Measurements from ENCODE around the gene C1orf105. TPM values are rescaled to one million over a fixed set of nuclear protein-coding genes. Genes with fewer than 3 reads are reported as not detected.

Gene C1orf105
- total RNA-seq, 1 experiment from 2014 or later: not detected

DNA sequence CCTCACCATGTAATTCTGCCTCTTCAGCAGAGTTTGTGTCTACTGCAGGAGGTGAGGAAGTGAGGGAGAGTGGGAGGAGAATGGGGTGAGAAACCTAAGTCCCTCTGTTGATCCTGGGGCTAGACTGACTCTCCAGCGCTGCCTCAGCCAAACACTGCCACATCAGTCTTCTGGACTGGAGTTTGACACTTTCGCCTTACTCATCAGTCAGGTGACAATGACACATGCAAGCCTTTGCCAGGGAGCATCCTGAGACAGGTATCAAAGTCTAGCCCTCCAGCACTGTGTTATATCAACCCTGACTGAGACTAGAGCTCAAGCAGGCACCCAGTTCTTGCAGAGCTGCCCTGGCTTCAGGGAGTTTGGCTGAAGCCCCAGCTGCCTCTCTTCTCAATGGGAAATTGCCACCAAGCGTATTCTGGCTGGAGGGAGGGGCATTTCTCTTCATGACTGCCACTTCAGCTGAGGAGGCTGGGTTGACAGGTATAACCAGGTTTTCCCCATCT is 79.2 kb downstream of the C1orf105 start:
- intact Hi-C loops (cut with micrococcal nuclease; ENCODE audit: unreplicated experiment): loop anchor here (5.0 kb wide), 1 partner anchor 47 kb away; no protein-coding TSS in a partner anchor
- Mint-ChIP-seq H3K36me3 (ENCODE audit: insufficient read depth, unreplicated experiment) (no peaks in the 10 kb centered on the region), H3K4me1 (ENCODE audit: low read depth, unreplicated experiment) (peaks cover 45% of the 10 kb centered on the region), H3K27ac (ENCODE audit: unreplicated experiment) (peak overlapping the region; percentile 25), H3K27me3 (ENCODE audit: unreplicated experiment) (no peaks in the 10 kb centered on the region), H3K4me3 (ENCODE audit: low read depth, unreplicated experiment) (no peak overlapping the region), H3K9me3 (ENCODE audit: low read depth, unreplicated experiment) (no peaks in the 10 kb centered on the region)
- peak; percentile 60 for DNase-seq
- BruUV-seq (replicated peaks): no TSS peak
- CTCF ChIA-PET: interaction anchor here (0.7 to 1.7 kb wide), 2 partner anchors 33 to 46 kb away, joined by 3 to 5 read pairs; partner anchors contain the start of gene SUCO
- TF ChIP-seq, protein P1, sequence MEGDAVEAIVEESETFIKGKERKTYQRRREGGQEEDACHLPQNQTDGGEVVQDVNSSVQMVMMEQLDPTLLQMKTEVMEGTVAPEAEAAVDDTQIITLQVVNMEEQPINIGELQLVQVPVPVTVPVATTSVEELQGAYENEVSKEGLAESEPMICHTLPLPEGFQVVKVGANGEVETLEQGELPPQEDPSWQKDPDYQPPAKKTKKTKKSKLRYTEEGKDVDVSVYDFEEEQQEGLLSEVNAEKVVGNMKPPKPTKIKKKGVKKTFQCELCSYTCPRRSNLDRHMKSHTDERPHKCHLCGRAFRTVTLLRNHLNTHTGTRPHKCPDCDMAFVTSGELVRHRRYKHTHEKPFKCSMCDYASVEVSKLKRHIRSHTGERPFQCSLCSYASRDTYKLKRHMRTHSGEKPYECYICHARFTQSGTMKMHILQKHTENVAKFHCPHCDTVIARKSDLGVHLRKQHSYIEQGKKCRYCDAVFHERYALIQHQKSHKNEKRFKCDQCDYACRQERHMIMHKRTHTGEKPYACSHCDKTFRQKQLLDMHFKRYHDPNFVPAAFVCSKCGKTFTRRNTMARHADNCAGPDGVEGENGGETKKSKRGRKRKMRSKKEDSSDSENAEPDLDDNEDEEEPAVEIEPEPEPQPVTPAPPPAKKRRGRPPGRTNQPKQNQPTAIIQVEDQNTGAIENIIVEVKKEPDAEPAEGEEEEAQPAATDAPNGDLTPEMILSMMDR (IDR thresholded peaks at IDR 0.05; ENCODE audit: unreplicated experiment): no peak

DNA sequence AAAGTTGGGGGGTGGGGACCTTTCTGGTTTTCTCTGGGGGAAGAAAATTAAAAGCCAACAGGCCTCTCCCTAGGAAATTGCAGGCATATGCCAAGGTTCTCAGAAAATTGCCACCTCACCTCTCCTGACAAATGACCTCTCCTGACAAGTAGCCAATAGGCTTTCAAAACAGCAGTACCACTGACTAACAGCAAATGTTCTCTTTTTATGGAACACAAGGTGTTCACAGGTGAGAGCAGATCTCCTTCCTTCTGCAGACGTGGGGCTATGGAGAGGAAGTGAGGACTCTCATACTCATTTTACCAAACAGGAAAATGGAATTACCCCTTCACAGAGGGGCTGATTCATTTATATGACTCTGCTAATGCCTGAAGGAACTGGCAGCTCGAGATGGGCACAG is 79.7 kb downstream of the C1orf105 start:
- H3K9me3 Mint-ChIP-seq (ENCODE audit: low read depth, unreplicated experiment): no peaks in the 10 kb centered on the region
- no peak overlapping the region for H3K4me3 Mint-ChIP-seq (ENCODE audit: low read depth, unreplicated experiment)
- BruUV-seq (replicated peaks): no TSS peak
- no peak for DNase-seq
- H3K36me3 Mint-ChIP-seq (ENCODE audit: insufficient read depth, unreplicated experiment): no peaks in the 10 kb centered on the region
- CTCF ChIA-PET: interaction anchor here (1.7 kb wide), 1 partner anchor 32 kb away, joined by 5 read pairs; the partner anchor contains the start of gene SUCO
- H3K27me3 Mint-ChIP-seq (ENCODE audit: unreplicated experiment): no peaks in the 10 kb centered on the region
- peaks cover 41% of the 10 kb centered on the region for H3K4me1 Mint-ChIP-seq (ENCODE audit: low read depth, unreplicated experiment)
- intact Hi-C loops (cut with micrococcal nuclease; ENCODE audit: unreplicated experiment): no loop called here
- peak overlapping the region; percentile 25 for H3K27ac Mint-ChIP-seq (ENCODE audit: unreplicated experiment)
- TF ChIP-seq, protein P1 (IDR thresholded peaks at IDR 0.05; ENCODE audit: unreplicated experiment): no peak

DNA sequence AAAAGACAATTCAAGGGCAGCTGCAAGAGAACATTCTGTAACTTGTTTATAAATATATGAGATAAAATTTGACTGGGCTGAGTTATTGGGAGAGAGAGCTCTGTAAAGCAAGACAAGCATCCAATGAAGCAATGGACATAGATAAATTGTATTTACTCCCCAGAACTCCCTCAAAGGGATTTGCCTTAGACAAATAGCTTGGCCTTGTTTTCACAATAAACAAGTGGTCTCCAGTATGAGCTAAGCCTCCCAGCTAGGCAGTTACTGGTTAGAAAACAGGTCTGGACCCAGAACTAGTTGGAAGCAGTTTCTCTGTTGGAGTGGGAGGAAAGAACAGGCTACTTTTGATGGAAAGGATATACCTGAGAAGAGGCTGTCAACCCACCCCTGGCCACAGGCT is 87.3 kb downstream of the C1orf105 start:
- BruUV-seq (replicated peaks): no TSS peak
- no peak for DNase-seq
- Mint-ChIP-seq H3K4me1 (ENCODE audit: low read depth, unreplicated experiment) (no peaks in the 10 kb centered on the region), H3K27ac (ENCODE audit: unreplicated experiment) (no peak overlapping the region), H3K4me3 (ENCODE audit: low read depth, unreplicated experiment) (no peak overlapping the region), H3K36me3 (ENCODE audit: insufficient read depth, unreplicated experiment) (no peaks in the 10 kb centered on the region), H3K27me3 (ENCODE audit: unreplicated experiment) (no peaks in the 10 kb centered on the region), H3K9me3 (ENCODE audit: low read depth, unreplicated experiment) (no peaks in the 10 kb centered on the region)
- intact Hi-C loops (cut with micrococcal nuclease; ENCODE audit: unreplicated experiment): no loop called here
- TF ChIP-seq, protein P1 (IDR thresholded peaks at IDR 0.05; ENCODE audit: unreplicated experiment): no peak
- CTCF ChIA-PET: interaction anchor here (0.6 kb wide), 1 partner anchor 35 kb away, joined by 3 read pairs; no protein-coding TSS in a partner anchor

DNA sequence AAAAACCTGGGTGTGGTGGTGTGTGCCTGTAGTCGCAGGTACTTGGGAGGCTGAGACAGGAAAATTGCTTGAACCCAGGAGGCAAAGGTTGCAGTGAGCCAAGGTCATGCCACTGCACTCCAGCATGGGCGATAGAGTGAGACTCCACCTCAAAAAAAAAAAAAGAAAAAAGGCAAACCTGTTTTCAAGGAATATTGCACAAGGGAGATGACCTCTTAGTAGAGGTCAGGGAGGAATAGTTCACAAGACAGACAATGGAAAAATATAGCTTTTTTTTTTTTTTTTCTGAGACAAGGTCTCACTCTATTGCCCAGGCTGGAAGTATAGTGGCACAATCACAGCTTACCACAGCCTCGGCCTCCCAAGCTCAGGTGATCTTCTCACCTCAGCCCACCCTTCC is 90.0 kb downstream of the C1orf105 start:
- BruUV-seq (replicated peaks): no TSS peak
- DNase-seq: no peak
- Mint-ChIP-seq H3K4me1 (ENCODE audit: low read depth, unreplicated experiment) (no peaks in the 10 kb centered on the region), H3K4me3 (ENCODE audit: low read depth, unreplicated experiment) (no peak overlapping the region), H3K27ac (ENCODE audit: unreplicated experiment) (no peak overlapping the region), H3K9me3 (ENCODE audit: low read depth, unreplicated experiment) (no peaks in the 10 kb centered on the region), H3K36me3 (ENCODE audit: insufficient read depth, unreplicated experiment) (no peaks in the 10 kb centered on the region), H3K27me3 (ENCODE audit: unreplicated experiment) (no peaks in the 10 kb centered on the region)
- CTCF ChIA-PET: no interaction called here
- intact Hi-C loops (cut with micrococcal nuclease; ENCODE audit: unreplicated experiment): no loop called here
- TF ChIP-seq, protein P1 (IDR thresholded peaks at IDR 0.05; ENCODE audit: unreplicated experiment): no peak
